Activated CD8-positive, alpha-beta T cell treated with anti-CD3 and anti-CD28 coated beads for 36 hours (primary cell): Measurements from ENCODE around the gene SLC49A4. TPM values are rescaled to one million over a fixed set of nuclear protein-coding genes. Genes with fewer than 3 reads are reported as not detected.
"Not testable (repeated sequence)": the region's sequence is repeated elsewhere in the genome, so short reads cannot be mapped to it uniquely, and the experiment has no call there.

Source experiments
- ATAC-seq: fragments of 200-7000 bp; cut with Tn5 transposase; one replicate; pipeline ENCODE4 v1.10.0; 2021; ENCODE audit warnings: mild to moderate bottlenecking, moderate library complexity
- CTCF ChIA-PET: fragments of 350-600 bp; sonication (Branson Sonifier 250); formaldehyde crosslinking; loops from one replicate; lab custom pipeline; 2021; ENCODE audit warnings: antibody characterized with exemption; lab: Charles Lee
- POLR2A ChIA-PET: fragments of 350-600 bp; sonication (Branson Sonifier 250); formaldehyde crosslinking; loops from one replicate; lab custom pipeline; 2021; ENCODE audit warnings: antibody characterized with exemption; lab: Charles Lee
- DNase-seq: peaks from one replicate; pipeline ENCODE4 v3.0.0-alpha.2; 2020
- H3K27ac Mint-ChIP-seq: one replicate; pipeline ENCODE4 v1.8.0; 2021; ENCODE audit warnings: mild to moderate bottlenecking, mixed read lengths
- H3K27me3 Mint-ChIP-seq: one replicate; pipeline ENCODE4 v1.8.0; 2021; ENCODE audit warnings: mixed read lengths
- H3K36me3 Mint-ChIP-seq: one replicate; pipeline ENCODE4 v1.8.0; 2021; ENCODE audit warnings: low read depth, mixed read lengths
- H3K4me1 Mint-ChIP-seq: one replicate; pipeline ENCODE4 v1.8.0; 2021; ENCODE audit warnings: low read depth, mixed read lengths
- H3K4me3 Mint-ChIP-seq: one replicate; pipeline ENCODE4 v1.8.0; 2021; ENCODE audit warnings: mild to moderate bottlenecking, moderate library complexity, mixed read lengths
- H3K9me3 Mint-ChIP-seq: one replicate; pipeline ENCODE4 v1.8.0; 2021; ENCODE audit warnings: mixed read lengths
- CTCF ChIP-seq: fragments of 200-600 bp; IDR thresholded peaks from one replicate; pipeline ENCODE4 v1.8.0; 2022; ENCODE audit warnings: antibody characterized with exemption, mild to moderate bottlenecking
- intact Hi-C: fragments of 100-400 bp; cut with micrococcal nuclease; formaldehyde crosslinking; loops from one replicate; pipeline ENCODE4 v1.10.0; 2022
- total RNA-seq, 2 experiments: library from RNA; stranded (reverse); gene quantifications; one replicate each; pipeline ENCODE4 v1.2.3, GENCODE V29; 2021

The SLC49A4 gene, protein sequence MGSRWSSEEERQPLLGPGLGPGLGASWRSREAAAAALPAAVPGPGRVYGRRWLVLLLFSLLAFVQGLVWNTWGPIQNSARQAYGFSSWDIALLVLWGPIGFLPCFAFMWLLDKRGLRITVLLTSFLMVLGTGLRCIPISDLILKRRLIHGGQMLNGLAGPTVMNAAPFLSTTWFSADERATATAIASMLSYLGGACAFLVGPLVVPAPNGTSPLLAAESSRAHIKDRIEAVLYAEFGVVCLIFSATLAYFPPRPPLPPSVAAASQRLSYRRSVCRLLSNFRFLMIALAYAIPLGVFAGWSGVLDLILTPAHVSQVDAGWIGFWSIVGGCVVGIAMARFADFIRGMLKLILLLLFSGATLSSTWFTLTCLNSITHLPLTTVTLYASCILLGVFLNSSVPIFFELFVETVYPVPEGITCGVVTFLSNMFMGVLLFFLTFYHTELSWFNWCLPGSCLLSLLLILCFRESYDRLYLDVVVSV
- 1 to 10 TPM; 1.6 to 1.9 TPM for total RNA-seq

DNA sequence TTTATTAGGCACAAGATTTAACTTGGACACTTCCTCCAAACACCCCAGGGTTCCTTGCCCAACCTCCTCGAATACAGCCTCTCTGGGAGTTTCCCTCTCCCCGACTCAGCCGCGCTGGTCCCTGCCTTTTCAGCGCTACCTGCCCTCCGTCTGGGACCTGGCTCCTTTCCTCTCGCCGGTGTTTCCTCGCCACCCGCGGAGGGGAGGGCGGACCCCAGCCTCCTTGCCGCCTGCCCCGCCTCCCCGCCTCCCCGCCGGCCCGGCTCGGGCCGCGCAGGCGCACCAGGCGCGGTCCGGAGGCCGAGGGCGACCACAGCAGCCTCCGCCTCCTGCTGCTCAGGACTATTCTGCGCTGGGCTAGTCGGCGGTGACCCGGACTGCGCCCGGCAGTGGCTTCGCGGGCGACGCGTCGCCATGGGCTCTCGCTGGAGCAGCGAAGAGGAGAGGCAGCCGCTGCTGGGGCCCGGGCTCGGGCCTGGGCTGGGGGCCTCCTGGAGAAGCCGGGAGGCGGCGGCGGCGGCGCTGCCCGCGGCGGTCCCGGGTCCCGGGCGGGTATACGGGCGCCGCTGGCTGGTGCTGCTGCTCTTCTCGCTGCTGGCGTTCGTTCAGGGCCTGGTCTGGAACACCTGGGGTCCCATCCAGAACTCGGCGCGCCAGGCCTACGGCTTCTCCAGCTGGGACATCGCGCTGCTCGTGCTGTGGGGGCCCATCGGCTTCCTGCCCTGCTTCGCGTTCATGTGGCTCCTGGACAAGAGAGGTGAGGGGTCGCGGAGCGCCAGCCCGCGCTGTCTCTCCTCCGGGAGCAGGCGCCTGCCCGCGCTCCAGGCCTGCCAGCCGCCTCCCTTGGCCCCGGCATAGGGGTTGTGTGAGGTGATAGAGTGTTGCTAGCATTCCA is at the start of gene SLC49A4:
SLC49A4 (plus strand) TSS at position 291 of the 895 bp plus-strand sequence; CDS start at position 415, 124 bp downstream.
- ChIA-PET POLR2A (no interaction called here), CTCF (no interaction called here)
- peak within 1 kb of the TSS; percentile 87 for H3K27ac Mint-ChIP-seq
- H3K36me3 Mint-ChIP-seq, result no peaks in the 10 kb centered on the region
- H3K27me3 Mint-ChIP-seq, result no peaks in the 10 kb centered on the region
- no peak within 1 kb of the TSS for H3K4me3 Mint-ChIP-seq
- DNase-seq, result peak; percentile 61
- no peaks in the 10 kb centered on the region for H3K9me3 Mint-ChIP-seq
- no peak for TF ChIP-seq CTCF
- intact Hi-C loops, result loop anchor here (10.0 kb wide), 1 partner anchor 410 kb away; the partner anchor contains the start of genes FAM162A and MIX23
- peak; percentile 73 for ATAC-seq
- H3K4me1 Mint-ChIP-seq, result peaks cover 26% of the 10 kb centered on the region

GRCh38 chr3:122745369-122746021 is 49.4 kb upstream of the SLC49A4 start:
- ATAC-seq (no peak), DNase-seq (no peak)
- Mint-ChIP-seq H3K27ac (no peak overlapping the region), H3K36me3 (peaks cover 35% of the 10 kb centered on the region), H3K27me3 (no peaks in the 10 kb centered on the region), H3K4me3 (no peak overlapping the region), H3K4me1 (no peaks in the 10 kb centered on the region), H3K9me3 (peaks cover 5% of the 10 kb centered on the region)
- intact Hi-C loops, result no loop called here
- POLR2A ChIA-PET, result no interaction called here
- CTCF ChIA-PET, result interaction anchor here (0.8 to 1.6 kb wide), 2 partner anchors 8 to 10 kb away, joined by 3 to 6 read pairs; no protein-coding TSS in a partner anchor
- TF ChIP-seq CTCF, result no peak

DNA sequence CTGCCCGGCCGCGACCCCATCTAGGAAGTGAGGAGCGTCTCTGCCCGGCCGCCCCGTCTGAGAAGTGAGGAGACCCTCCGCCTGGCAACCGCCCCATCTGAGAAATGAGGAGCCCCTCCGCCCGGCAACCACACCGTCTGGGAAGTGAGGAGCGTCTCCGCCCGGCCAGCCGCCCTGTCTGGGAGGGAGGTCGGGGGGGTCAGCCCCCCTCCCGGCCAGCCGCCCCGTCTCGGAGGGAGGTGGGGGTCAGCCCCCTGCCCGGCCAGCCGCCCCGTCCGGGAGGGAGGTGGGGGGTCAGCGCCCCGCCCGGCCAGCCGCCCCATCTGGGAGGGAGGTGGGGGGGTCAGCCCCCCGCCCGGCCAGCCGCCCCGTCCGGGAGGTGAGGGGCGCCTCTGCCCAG is 47.6 kb upstream of the SLC49A4 start:
- H3K36me3 Mint-ChIP-seq, result peaks cover 28% of the 10 kb centered on the region
- DNase-seq, CTCF ChIA-PET, H3K4me1 Mint-ChIP-seq, H3K27me3 Mint-ChIP-seq, POLR2A ChIA-PET, H3K27ac Mint-ChIP-seq, ATAC-seq, H3K9me3 Mint-ChIP-seq, intact Hi-C loops, H3K4me3 Mint-ChIP-seq: not testable (repeated sequence)

GRCh38 chr3:122748347-122748746 is 46.5 kb upstream of the SLC49A4 start:
- H3K36me3 Mint-ChIP-seq, result peaks cover 23% of the 10 kb centered on the region
- CTCF ChIA-PET, result no interaction called here
- intact Hi-C loops, result no loop called here
- POLR2A ChIA-PET, result no interaction called here
- no peak overlapping the region for H3K4me3 Mint-ChIP-seq
- no peak for DNase-seq
- no peak for TF ChIP-seq CTCF
- no peaks in the 10 kb centered on the region for H3K27me3 Mint-ChIP-seq
- H3K27ac Mint-ChIP-seq, result no peak overlapping the region
- ATAC-seq, result no peak
- no peaks in the 10 kb centered on the region for H3K9me3 Mint-ChIP-seq
- H3K4me1 Mint-ChIP-seq, result no peaks in the 10 kb centered on the region

DNA sequence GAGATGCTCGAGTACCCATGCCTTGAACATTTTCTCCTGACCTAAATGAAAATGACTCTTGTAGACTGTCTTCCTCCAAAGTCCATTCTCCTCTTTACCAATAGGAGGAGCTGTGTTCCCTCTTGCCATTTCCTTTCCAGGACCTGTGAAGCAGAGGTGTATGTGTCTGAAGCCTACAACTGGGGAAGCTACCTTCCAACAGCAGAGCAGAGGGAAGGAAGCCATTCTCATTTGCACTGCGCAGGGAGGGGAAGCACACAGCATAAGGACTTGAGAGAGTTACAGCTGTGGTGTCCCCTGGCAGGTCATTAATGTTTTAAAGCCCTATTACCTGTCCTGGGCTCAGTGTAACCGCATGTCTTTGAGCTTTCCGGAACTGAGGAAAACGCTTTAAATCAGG is 39.9 kb upstream of the SLC49A4 start:
- TF ChIP-seq CTCF, result peak; percentile 83
- intact Hi-C loops, result loop anchor here (10.0 kb wide), 1 partner anchor 270 kb away; the partner anchor contains the start of gene SEMA5B
- ATAC-seq (peak; percentile 95), DNase-seq (peak; percentile 11)
- H3K27me3 Mint-ChIP-seq, result no peaks in the 10 kb centered on the region
- H3K4me3 Mint-ChIP-seq, result no peak overlapping the region
- H3K36me3 Mint-ChIP-seq, result peaks cover 13% of the 10 kb centered on the region
- ChIA-PET CTCF (interaction anchor here (0.6 to 5.1 kb wide), 28 partner anchors 9 to 362 kb away, joined by 3 to 24 read pairs (median 4); partner anchors contain the start of genes HSPBAP1 and SEMA5B), POLR2A (no interaction called here)
- no peaks in the 10 kb centered on the region for H3K9me3 Mint-ChIP-seq
- no peak overlapping the region for H3K27ac Mint-ChIP-seq
- H3K4me1 Mint-ChIP-seq, result peaks cover 2% of the 10 kb centered on the region
